GM18873 (cell line): ENCODE results near the gene STAM2.
A peak's percentile ranks its signal among the peaks of the same experiment; 100 is the strongest.
"Not testable (repeated sequence)": the region's sequence is repeated elsewhere in the genome, so short reads cannot be mapped to it uniquely, and the experiment has no call there.

Experiments
- ATAC-seq: cut with Tn5 transposase; IDR thresholded peaks from one replicate; pipeline ENCODE4 v1.9.1; 2021; ENCODE audit warnings: mild to moderate bottlenecking, moderate library complexity, moderate number of reproducible peaks; ENCODE audit not compliant: unreplicated experiment, low FRiP score

Gene STAM2

DNA sequence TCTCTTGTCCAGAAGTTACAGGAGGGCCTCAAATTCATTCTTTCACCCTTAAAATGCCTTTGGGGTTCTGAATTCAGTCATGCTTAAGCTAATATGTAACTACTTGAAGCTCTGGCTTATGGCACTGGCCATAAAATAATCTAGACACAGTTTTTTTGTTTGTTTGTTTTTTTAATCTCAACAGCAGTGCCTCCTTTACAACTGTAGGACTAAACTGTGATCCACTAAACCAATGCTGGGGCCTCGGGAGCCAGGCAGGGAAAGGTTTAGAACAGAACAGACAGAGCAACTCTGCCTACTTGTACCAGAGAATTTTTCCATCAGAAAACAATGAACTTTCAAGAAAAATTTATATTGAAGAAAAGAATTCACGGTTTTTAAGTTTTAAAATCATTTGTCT, 1.7 kb downstream of the STAM2 start:
- ATAC-seq: no peak

- not testable (repeated sequence) for ATAC-seq
These were observed 3.3 kb downstream of the STAM2 start for GRCh38 chr2:152172201-152172785.

DNA sequence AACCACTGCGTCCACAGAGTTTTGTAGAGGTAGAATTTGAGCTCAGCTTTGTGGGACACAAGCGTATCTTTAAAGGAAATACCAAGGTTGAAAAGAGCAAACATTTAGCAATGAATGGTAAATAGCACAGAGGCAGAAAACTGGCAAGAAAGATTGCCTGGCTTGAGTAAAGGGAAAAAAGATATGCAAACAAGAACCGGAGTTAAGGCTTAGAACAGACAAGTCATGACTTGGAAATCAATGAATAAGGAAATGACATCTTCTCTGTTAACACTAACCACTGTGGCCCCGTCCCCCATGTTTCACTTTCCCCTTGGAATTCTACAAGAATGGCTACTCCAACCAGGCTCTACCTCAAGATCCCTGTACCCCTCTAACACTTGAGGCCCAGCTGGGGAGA, 3.8 kb downstream of the STAM2 start:
- ATAC-seq: no peak

DNA sequence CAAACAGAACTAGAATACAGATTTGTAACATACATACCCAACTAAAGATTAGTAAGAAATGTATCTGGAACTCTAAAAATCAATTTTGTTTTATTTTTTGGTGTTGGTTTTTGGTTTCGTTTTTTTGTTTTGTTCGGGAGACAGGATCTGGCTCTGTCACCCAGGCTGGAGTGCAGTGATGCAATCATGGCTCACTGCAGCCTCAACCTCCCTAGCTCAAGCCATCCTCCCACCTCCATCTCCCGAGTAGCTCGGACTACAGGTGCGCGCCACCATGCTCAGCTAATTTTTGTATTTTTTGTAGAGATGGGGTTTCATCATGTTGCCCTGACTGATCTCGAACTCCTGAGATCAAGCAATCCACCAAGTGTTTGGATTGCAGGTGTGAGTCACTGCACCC, 6.4 kb downstream of the STAM2 start:
- ATAC-seq: not testable (repeated sequence)

GRCh38 chr2:152167470-152167869, 8.1 kb downstream of the STAM2 start:
- ATAC-seq: not testable (repeated sequence)

- ATAC-seq: no peak
These were observed 8.5 kb downstream of the STAM2 start for GRCh38 chr2:152167065-152167464.

DNA sequence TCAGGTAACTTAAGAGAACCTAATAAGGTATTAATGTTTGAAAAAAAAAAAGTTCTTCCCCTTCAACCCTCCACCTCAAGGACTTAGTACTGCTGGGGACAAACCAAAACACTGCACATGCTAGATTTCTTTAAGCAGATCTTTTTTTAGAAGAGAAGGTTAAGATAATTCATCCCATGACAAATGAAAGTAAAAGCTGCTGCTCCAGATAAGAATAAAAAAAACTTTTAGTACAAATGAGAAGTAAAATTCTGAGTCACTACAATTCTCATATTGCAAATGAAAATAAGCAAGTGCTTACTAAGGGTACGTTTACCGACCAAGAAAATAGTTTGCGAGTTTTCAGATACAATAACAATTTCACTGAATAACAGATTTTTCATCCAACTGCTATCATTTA, 8.9 kb downstream of the STAM2 start:
- peak; percentile 76 for ATAC-seq

GRCh38 chr2:152165780-152166179, 9.8 kb downstream of the STAM2 start:
- ATAC-seq: no peak

DNA sequence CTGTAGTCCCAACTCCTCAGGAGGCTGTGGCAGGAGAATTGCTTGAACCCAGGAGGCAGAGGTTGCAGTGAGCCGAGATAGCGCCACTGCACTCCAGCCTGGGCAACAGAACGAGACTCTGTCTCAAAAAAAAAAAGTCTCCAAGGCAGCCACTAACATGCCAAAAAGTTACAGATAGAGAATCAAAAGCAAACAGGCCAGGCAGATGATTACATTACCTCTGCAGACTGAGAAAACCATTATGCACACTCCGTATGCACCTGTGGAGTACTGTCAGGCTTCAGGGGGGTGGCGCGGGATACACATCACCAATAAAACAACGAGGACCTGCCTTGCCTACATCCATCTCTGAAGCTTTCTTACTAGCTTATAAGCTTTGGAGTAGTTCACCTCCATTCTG, 10.3 kb downstream of the STAM2 start:
- no peak for ATAC-seq

DNA sequence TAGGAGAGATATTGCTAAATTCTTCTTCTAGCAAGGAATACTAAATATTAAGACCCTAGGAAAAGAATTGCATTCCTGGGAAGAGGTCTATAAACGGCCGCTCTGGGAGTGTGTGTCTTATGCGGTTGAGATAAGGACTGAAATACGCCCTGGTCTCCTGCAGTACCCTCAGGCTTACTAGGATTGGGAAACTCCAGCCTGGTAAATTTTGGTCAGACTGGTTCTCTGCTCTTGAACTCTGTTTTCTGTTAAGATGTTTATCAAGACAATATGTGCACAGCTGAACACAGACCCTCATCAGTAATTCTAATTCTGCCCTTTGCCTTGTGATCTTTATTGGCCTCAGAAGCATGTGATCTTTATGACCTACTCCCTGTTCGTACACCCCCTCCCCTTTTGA, 11.9 kb downstream of the STAM2 start:
- not testable (repeated sequence) for ATAC-seq

DNA sequence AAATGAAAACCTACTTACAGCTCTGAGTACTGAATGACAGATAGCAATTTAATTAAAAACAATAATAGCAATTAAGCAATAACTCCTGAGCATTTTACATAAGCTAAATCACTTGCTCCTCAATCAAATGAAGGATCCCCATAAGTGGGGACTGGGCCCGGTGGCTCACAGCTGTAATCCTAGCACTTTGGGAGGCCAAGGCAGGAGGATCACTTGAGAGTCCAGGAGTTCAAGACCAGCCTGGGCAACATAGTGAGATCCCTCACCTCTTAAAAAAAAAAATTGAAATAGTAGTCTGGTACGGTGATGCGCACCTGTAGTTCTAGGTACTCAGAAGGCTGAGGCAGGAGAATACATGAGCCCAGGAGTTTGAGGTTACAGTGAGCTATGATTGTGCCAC, 13.4 kb downstream of the STAM2 start:
- no peak for ATAC-seq

DNA sequence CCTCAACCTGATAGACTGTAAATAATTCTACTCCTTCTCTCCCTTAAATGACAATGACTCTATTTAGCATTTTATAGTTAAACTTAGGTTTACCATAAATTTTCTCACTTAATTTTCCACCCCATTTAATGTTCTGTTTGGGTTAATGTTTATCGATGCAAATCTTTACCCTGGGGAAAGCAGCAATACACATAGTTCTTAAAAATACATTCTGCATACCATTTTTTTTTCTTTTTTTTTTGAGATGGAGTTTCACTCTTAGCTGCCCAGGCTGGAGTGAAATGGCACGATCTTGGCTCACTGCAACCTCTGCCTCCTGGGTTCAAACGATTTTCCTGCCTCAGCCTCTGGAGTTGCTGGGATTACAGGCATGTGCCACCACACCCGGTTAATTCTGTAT, 14.0 kb downstream of the STAM2 start:
- ATAC-seq: no peak

GRCh38 chr2:152160378-152160777, 15.2 kb downstream of the STAM2 start:
- ATAC-seq: not testable (repeated sequence)

GRCh38 chr2:152157253-152157652, 18.3 kb downstream of the STAM2 start:
- ATAC-seq: no peak

- no peak for ATAC-seq
These were observed 20.4 kb downstream of the STAM2 start for GRCh38 chr2:152155209-152155608.

DNA sequence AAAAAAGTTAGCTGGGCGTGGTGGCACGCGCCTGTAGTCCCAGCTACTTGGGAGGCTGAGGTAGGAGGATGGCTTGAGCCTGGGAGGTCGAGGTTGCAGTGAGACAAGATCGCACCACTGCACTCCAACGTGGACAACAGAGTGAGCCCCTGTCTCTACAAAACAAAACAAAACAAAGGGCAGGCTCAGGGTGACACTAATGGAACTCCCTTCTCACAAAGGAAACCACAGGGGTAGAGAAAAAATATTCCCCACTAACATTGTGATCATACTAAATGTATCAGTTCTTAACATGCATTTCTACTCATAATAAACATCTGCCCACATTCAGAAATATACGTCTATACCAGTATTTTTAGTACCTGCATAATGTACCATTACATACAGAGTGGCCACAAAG, 21.1 kb downstream of the STAM2 start:
- ATAC-seq: no peak

- no peak for ATAC-seq
These were observed 40.9 kb downstream of the STAM2 start for GRCh38 chr2:152134488-152135280.

- no peak for ATAC-seq
These were observed 43.3 kb downstream of the STAM2 start for GRCh38 chr2:152132306-152132705.

GRCh38 chr2:152127628-152128027, 47.9 kb downstream of the STAM2 start:
- ATAC-seq: no peak

GRCh38 chr2:152126664-152127063, 48.9 kb downstream of the STAM2 start:
- ATAC-seq: no peak

GRCh38 chr2:152122161-152122560, 53.4 kb downstream of the STAM2 start:
- no peak for ATAC-seq

DNA sequence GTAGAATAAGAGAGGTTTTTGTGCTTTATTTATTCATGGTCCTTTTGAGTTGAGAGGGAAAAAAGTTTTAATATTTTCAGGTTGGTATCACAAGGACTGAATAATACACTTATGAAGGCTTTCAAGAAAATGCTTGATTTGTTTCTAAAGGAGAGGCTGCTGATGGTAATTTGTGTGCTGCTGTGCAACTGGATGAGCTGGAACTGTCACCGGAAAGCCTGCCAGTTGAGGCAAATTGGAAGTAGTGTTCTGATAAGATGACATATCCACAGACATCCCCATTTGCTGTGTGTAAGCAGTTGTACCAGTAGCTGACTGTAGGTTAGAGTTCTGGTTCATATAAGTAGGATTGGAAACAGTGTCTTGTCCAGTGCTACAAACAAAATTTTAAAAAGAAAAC, 55.1 kb downstream of the STAM2 start:
- ATAC-seq: no peak
